H9 (cell line): ENCODE data around the gene TNNT2. TPM values are rescaled to one million over a fixed set of nuclear protein-coding genes. Genes with fewer than 3 reads are reported as not detected.

ENCODE experiments used
- DNase-seq: peaks from one replicate; pipeline ENCODE4 v3.0.0-alpha.2; 2017
- H2AFZ ChIP-seq: one replicate; pipeline ENCODE4 v1.6.1; 2013; ENCODE audit warnings: mild to moderate bottlenecking, low read length, control low read depth, moderate library complexity
- H2AK5ac ChIP-seq: 2 replicates; pipeline ENCODE4 v1.6.1; 2013; ENCODE audit warnings: low read length, control low read depth, mixed read lengths; ENCODE audit not compliant: insufficient read length
- H2BK120ac ChIP-seq: one replicate; pipeline ENCODE4 v1.6.1; 2013; ENCODE audit warnings: low read depth, mild to moderate bottlenecking, low read length, control low read depth, inconsistent platforms; ENCODE audit not compliant: poor library complexity, severe bottlenecking
- H2BK12ac ChIP-seq: 2 replicates; pipeline ENCODE4 v1.6.1; 2013; ENCODE audit warnings: low read length, control low read depth, mixed read lengths, low read depth; ENCODE audit not compliant: insufficient read length
- H2BK15ac ChIP-seq: 2 replicates; pipeline ENCODE4 v1.6.1; 2013; ENCODE audit warnings: low read depth, low read length, control low read depth
- H2BK20ac ChIP-seq: one replicate; pipeline ENCODE4 v1.6.1; 2013; ENCODE audit warnings: low read depth, mild to moderate bottlenecking, low read length, control low read depth, inconsistent platforms; ENCODE audit not compliant: poor library complexity, severe bottlenecking
- H2BK5ac ChIP-seq: 2 replicates; pipeline ENCODE4 v1.6.1; 2013; ENCODE audit warnings: low read length, control low read depth, mixed read lengths; ENCODE audit not compliant: insufficient read length
- H3K14ac ChIP-seq: 2 replicates; pipeline ENCODE4 v1.6.1; 2013; ENCODE audit warnings: low read length, control low read depth; ENCODE audit not compliant: insufficient read depth
- H3K18ac ChIP-seq: 2 replicates; pipeline ENCODE4 v1.6.1; 2013; ENCODE audit warnings: low read depth, mild to moderate bottlenecking, mixed read lengths, low read length, control low read depth; ENCODE audit not compliant: insufficient read length
- H3K23ac ChIP-seq: 2 replicates; pipeline ENCODE4 v1.6.1; 2013; ENCODE audit warnings: low read length, control low read depth, mixed read lengths, low read depth; ENCODE audit not compliant: insufficient read length
- H3K23me2 ChIP-seq: 2 replicates; pipeline ENCODE4 v1.6.1; 2013; ENCODE audit warnings: low read depth, mild to moderate bottlenecking, mixed read lengths, low read length, control low read depth; ENCODE audit not compliant: insufficient read length, poor library complexity, severe bottlenecking
- H3K27ac ChIP-seq: 2 replicates; pipeline ENCODE4 v1.5.1; 2013; ENCODE audit warnings: low read length, control low read depth, mixed read lengths, low read depth; ENCODE audit not compliant: insufficient read length
- H3K27me3 ChIP-seq: 2 replicates; pipeline ENCODE4 v1.6.1; 2013; ENCODE audit warnings: low read length, control low read depth, inconsistent platforms; ENCODE audit not compliant: insufficient read depth
- H3K4ac ChIP-seq: 2 replicates; pipeline ENCODE4 v1.6.1; 2013; ENCODE audit warnings: low read depth, mild to moderate bottlenecking, control low read depth, inconsistent platforms, low read length, moderate library complexity
- H3K4me1 ChIP-seq: 2 replicates; pipeline ENCODE4 v1.6.1; 2013; ENCODE audit warnings: low read length, control low read depth, inconsistent platforms; ENCODE audit not compliant: insufficient read depth
- H3K4me2 ChIP-seq: 2 replicates; pipeline ENCODE4 v1.6.1; 2013; ENCODE audit warnings: low read length, control low read depth, mixed read lengths; ENCODE audit not compliant: insufficient read length, insufficient read depth
- H3K56ac ChIP-seq: 2 replicates; pipeline ENCODE4 v1.6.1; 2013; ENCODE audit warnings: low read depth, mild to moderate bottlenecking, mixed read lengths, low read length, control low read depth; ENCODE audit not compliant: insufficient read length
- H3K79me1 ChIP-seq: 2 replicates; pipeline ENCODE4 v1.6.1; 2013; ENCODE audit warnings: low read depth, mild to moderate bottlenecking, moderate library complexity, low read length, control low read depth, inconsistent platforms; ENCODE audit not compliant: insufficient read depth, poor library complexity, severe bottlenecking
- H3K79me2 ChIP-seq: 2 replicates; pipeline ENCODE4 v1.6.1; 2013; ENCODE audit warnings: low read length, control low read depth, inconsistent platforms; ENCODE audit not compliant: insufficient read depth
- H3K9ac ChIP-seq: 2 replicates; pipeline ENCODE4 v1.6.1; 2013; ENCODE audit warnings: low read length, control low read depth, mixed read lengths; ENCODE audit not compliant: insufficient read length; ENCODE audit errors: extremely low read depth
- H3K9me3 ChIP-seq: one replicate; pipeline ENCODE4 v1.6.1; 2013; ENCODE audit warnings: low read depth, low read length, inconsistent platforms; ENCODE audit not compliant: control insufficient read depth
- H3T11ph ChIP-seq: one replicate; pipeline ENCODE4 v1.6.1; 2013; ENCODE audit warnings: mild to moderate bottlenecking, low read length, control low read depth, inconsistent platforms
- H4K20me1 ChIP-seq: one replicate; pipeline ENCODE4 v1.6.1; 2013; ENCODE audit not compliant: control insufficient read depth, insufficient read length, insufficient read depth
- H4K5ac ChIP-seq: 2 replicates; pipeline ENCODE4 v1.6.1; 2013; ENCODE audit warnings: low read depth, mild to moderate bottlenecking, mixed read lengths, low read length, control low read depth; ENCODE audit not compliant: insufficient read length
- H4K8ac ChIP-seq: replicated peaks from 2 replicates; pipeline ENCODE4 v1.6.1; 2013; ENCODE audit warnings: low read length, control low read depth, mixed read lengths, low read depth; ENCODE audit not compliant: insufficient read length
- H4K91ac ChIP-seq: 2 replicates; pipeline ENCODE4 v1.6.1; 2013; ENCODE audit warnings: low read depth, mild to moderate bottlenecking, moderate library complexity, mixed read lengths, low read length, control low read depth; ENCODE audit not compliant: insufficient read length
- H3K27ac Mint-ChIP-seq, 3 experiments: 2 replicates in 2 of 3; 3 replicates in 1 of 3; pipeline ENCODE4 v1.8.0; 2020 to 2021; ENCODE audit warnings: mixed read lengths in 3 of 3, mild to moderate bottlenecking in 1 of 3, moderate library complexity in 1 of 3
- H3K27me3 Mint-ChIP-seq: 2 replicates; pipeline ENCODE4 v1.8.0; 2021; ENCODE audit warnings: low read depth, mild to moderate bottlenecking, moderate library complexity, mixed read lengths
- H3K36me3 Mint-ChIP-seq, 3 experiments: 2 replicates in 2 of 3; 3 replicates in 1 of 3; pipeline ENCODE4 v1.8.0; 2020 to 2021; ENCODE audit warnings: low read depth in 3 of 3, mixed read lengths in 3 of 3; ENCODE audit not compliant: insufficient read depth in 1 of 3
- H3K4me1 Mint-ChIP-seq, 2 experiments: 2 replicates each; pipeline ENCODE4 v1.8.0; 2020; ENCODE audit warnings: mixed read lengths in 2 of 2
- H3K4me3 Mint-ChIP-seq, 2 experiments: 2 replicates in 1 of 2; 3 replicates in 1 of 2; pipeline ENCODE4 v1.8.0; 2020 to 2021; ENCODE audit warnings: mild to moderate bottlenecking in 2 of 2, mixed read lengths in 2 of 2, moderate library complexity in 1 of 2
- H3K9me3 Mint-ChIP-seq, 2 experiments: 2 replicates in 1 of 2; 3 replicates in 1 of 2; pipeline ENCODE4 v1.8.0; 2020; ENCODE audit warnings: mild to moderate bottlenecking in 2 of 2, mixed read lengths in 2 of 2, moderate library complexity in 1 of 2
- WGBS: extraction: QIAGEN DNeasy Blood & Tissue Kit; methylation state at CpG from one replicate; pipeline ENCODE4 v1.1.7; 2013; ENCODE audit warnings: missing lambda C conversion rate, low lambda C conversion rate, mixed read lengths; ENCODE audit not compliant: insufficient read length; ENCODE audit errors: extremely low coverage; 5-methylcytosine and 5-hydroxymethylcytosine counted together
- total RNA-seq: library from RNA; stranded (reverse); gene quantifications from 2 replicates; pipeline ENCODE4 v1.2.1, GENCODE V29; 2021
- TF ChIP-seq, protein P1 (sequence below): fragments of 200-600 bp; sonication (generic); conservative IDR thresholded peaks from 3 replicates; pipeline ENCODE4 v1.8.0; 2021; ENCODE audit warnings: antibody characterized with exemption, mild to moderate bottlenecking

Gene TNNT2
- total RNA-seq, 1 experiment from 2014 or later: 8.6 TPM

DNA sequence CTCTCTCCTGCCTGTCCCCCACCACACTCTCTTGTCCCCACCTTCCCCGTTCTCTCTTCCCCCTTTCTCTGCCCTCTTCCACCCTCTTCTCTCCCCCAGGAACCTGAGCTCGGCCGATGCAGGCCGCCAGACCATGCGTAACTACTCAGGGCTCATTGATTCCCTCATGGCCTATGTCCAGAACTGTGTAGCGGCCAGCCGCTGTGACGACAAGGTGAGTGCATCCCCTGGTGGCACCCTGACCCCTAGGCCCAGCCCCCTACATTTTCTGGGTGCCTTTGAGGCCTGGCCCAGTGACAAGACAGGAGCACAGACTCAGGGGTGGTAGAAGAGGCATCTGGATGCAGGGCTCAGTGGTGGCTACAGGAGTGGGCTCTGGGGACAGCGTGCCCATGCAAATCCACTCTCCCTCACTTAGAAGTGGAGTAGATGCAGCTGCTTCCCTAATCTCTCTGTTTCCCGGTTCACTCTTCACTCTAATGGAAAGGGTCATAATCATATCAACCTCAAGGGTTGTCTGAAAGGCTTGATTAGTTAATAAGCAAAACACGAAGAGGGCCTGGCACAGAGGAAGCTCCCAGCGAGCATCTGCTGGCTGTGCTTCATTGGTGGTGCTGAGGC, 57.2 kb downstream of the TNNT2 start:
- H2BK12ac ChIP-seq: no peak overlapping the region
- no peaks in the 10 kb centered on the region for H3K27me3 ChIP-seq
- H3T11ph ChIP-seq: no peak overlapping the region
- H2AFZ ChIP-seq: no peak overlapping the region
- Mint-ChIP-seq H3K4me3 (no peak overlapping the region), H3K36me3 (no peaks in the 10 kb centered on the region; a peak in 2 of 7 replicates), H3K27me3 (peaks cover 15% of the 10 kb centered on the region), H3K4me1 (0 out of 4 replicates have a peak, but pooled peaks cover 0 to 2% of the 10 kb centered on the region in 2 experiments), H3K9me3 (no peaks in the 10 kb centered on the region), H3K27ac (no peak overlapping the region)
- no peaks in the 10 kb centered on the region for H4K20me1 ChIP-seq
- no CpG with 5 or more reads among the region's 12 CpGs for WGBS
- TF ChIP-seq, protein P1, sequence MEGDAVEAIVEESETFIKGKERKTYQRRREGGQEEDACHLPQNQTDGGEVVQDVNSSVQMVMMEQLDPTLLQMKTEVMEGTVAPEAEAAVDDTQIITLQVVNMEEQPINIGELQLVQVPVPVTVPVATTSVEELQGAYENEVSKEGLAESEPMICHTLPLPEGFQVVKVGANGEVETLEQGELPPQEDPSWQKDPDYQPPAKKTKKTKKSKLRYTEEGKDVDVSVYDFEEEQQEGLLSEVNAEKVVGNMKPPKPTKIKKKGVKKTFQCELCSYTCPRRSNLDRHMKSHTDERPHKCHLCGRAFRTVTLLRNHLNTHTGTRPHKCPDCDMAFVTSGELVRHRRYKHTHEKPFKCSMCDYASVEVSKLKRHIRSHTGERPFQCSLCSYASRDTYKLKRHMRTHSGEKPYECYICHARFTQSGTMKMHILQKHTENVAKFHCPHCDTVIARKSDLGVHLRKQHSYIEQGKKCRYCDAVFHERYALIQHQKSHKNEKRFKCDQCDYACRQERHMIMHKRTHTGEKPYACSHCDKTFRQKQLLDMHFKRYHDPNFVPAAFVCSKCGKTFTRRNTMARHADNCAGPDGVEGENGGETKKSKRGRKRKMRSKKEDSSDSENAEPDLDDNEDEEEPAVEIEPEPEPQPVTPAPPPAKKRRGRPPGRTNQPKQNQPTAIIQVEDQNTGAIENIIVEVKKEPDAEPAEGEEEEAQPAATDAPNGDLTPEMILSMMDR: no peak
- H2AK5ac ChIP-seq: no peak overlapping the region
- H3K27ac ChIP-seq: no peak overlapping the region
- H2BK120ac ChIP-seq: no peak overlapping the region
- no peak overlapping the region for H4K8ac ChIP-seq
- DNase-seq: no peak
- H3K14ac ChIP-seq: no peak overlapping the region
- H2BK5ac ChIP-seq: no peak overlapping the region
- no peak overlapping the region for H4K5ac ChIP-seq
- no peaks in the 10 kb centered on the region for H3K79me2 ChIP-seq
- H3K4ac ChIP-seq: no peak overlapping the region
- no peak overlapping the region for H4K91ac ChIP-seq
- no peak overlapping the region for H3K9ac ChIP-seq
- H2BK15ac ChIP-seq: no peak overlapping the region
- H2BK20ac ChIP-seq: no peak overlapping the region
- H3K23ac ChIP-seq: no peak overlapping the region
- H3K9me3 ChIP-seq: no peaks in the 10 kb centered on the region
- H3K56ac ChIP-seq: no peak overlapping the region
- H3K23me2 ChIP-seq: no peaks in the 10 kb centered on the region
- H3K79me1 ChIP-seq: no peaks in the 10 kb centered on the region
- no peak overlapping the region for H3K18ac ChIP-seq
- no peaks in the 10 kb centered on the region for H3K4me1 ChIP-seq
- H3K4me2 ChIP-seq: no peak overlapping the region
